CD4-positive, CD25-positive, alpha-beta regulatory T cell (primary cell): ENCODE measurements around the gene BICC1. TPM values are rescaled to one million over a fixed set of nuclear protein-coding genes. Genes with fewer than 3 reads are reported as not detected.

Source experiments
- ATAC-seq, 2 donors: fragments of 150-1000 bp; cut with Tn5 transposase; one replicate each; pipeline ENCODE4 v1.10.0; 2021; ENCODE audit warnings: low read depth in 2 of 2, moderate number of reproducible peaks in 2 of 2, moderate library complexity in 1 of 2
- DNase-seq, 3 donors: peaks; one replicate each; pipeline versions ENCODE4 v3.0.0 to v3.0.0-alpha.2; 2012 to 2022; ENCODE audit warnings: mixed read lengths in 1 of 3
- H3K27ac ChIP-seq: one replicate; pipeline ENCODE4 v1.7.0; 2013; ENCODE audit warnings: mild to moderate bottlenecking, low read length; ENCODE audit not compliant: insufficient read depth, poor library complexity, severe bottlenecking
- H3K27me3 ChIP-seq: one replicate; pipeline ENCODE4 v1.7.0; 2013; ENCODE audit warnings: low read length; ENCODE audit not compliant: control insufficient read depth, insufficient read depth
- H3K36me3 ChIP-seq: one replicate; pipeline ENCODE4 v1.7.0; 2013; ENCODE audit warnings: mild to moderate bottlenecking, low read length, moderate library complexity; ENCODE audit not compliant: control insufficient read depth, insufficient read depth
- H3K4me1 ChIP-seq: 2 replicates; pipeline ENCODE4 v1.7.0; 2013; ENCODE audit warnings: mild to moderate bottlenecking, low read length; ENCODE audit not compliant: insufficient read depth, control insufficient read depth, poor library complexity, severe bottlenecking
- H3K4me3 ChIP-seq: one replicate; pipeline ENCODE4 v1.7.0; 2013; ENCODE audit warnings: low read depth, mild to moderate bottlenecking, low read length, moderate library complexity
- H3K9me3 ChIP-seq, 2 experiments: 1 replicate in 1 of 2; 2 replicates in 1 of 2; pipeline ENCODE4 v1.7.0; 2013; ENCODE audit warnings: low read length in 2 of 2, mild to moderate bottlenecking in 1 of 2, moderate library complexity in 1 of 2; ENCODE audit not compliant: control insufficient read depth in 2 of 2
- H3K27ac Mint-ChIP-seq, 3 donors: one replicate each; pipeline ENCODE4 v1.8.0; 2020 to 2022; ENCODE audit warnings: mild to moderate bottlenecking in 3 of 3, mixed read lengths in 3 of 3, moderate library complexity in 2 of 3
- H3K27me3 Mint-ChIP-seq: one replicate; pipeline ENCODE4 v1.8.0; 2022; ENCODE audit warnings: mild to moderate bottlenecking, mixed read lengths
- H3K36me3 Mint-ChIP-seq: one replicate; pipeline ENCODE4 v1.8.0; 2020; ENCODE audit warnings: mixed read lengths
- H3K4me1 Mint-ChIP-seq, 4 donors: one replicate each; pipeline ENCODE4 v1.8.0; 2020 to 2022; ENCODE audit warnings: mixed read lengths in 4 of 4, mild to moderate bottlenecking in 1 of 4
- H3K4me3 Mint-ChIP-seq, 4 donors: one replicate each; pipeline ENCODE4 v1.8.0; 2020 to 2022; ENCODE audit warnings: mild to moderate bottlenecking in 4 of 4, mixed read lengths in 4 of 4, moderate library complexity in 3 of 4
- H3K9me3 Mint-ChIP-seq, 7 donors: one replicate each; pipeline ENCODE4 v1.8.0; 2020 to 2022; ENCODE audit warnings: mixed read lengths in 7 of 7, mild to moderate bottlenecking in 3 of 7, moderate library complexity in 2 of 7
- polyA plus RNA-seq, 4 donors: library from polyadenylated mRNA; unstranded; fragments of 300-500 nt; fragmentation: Illumina TruSeq; gene quantifications; one replicate each; pipeline ENCODE4 v1.2.3, GENCODE V29; 2021
- total RNA-seq: library from RNA; stranded (reverse); gene quantifications from one replicate; pipeline ENCODE4 v1.2.3, GENCODE V29; 2022

Gene BICC1
- total and polyA plus RNA-seq, 5 donors from 2014 or later, result 0.20 TPM; not detected in 4

DNA sequence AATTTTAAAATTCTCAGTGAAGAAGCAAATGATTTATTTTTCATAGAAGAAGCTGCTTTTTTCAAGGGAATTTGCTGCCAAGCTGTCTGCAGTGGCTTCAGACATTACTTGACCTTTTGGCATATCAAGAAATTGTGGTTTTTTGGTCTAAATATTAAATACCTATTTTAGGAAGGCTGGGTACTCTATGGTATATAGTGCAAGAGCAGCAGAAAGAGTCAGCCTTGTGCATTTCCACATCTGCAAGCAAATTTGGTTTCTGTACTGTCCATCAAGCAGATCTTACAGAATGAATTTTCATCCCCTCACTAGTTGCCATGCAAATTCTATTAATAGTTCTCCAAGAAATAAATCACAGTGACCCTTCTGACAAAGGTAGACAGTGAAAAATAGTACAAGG, 222.0 kb downstream of the BICC1 start:
- H3K4me3 Mint-ChIP-seq, result no peak overlapping the region
- Histone ChIP-seq H3K27me3 (no peaks in the 10 kb centered on the region), H3K4me3 (no peak overlapping the region), H3K27ac (no peak overlapping the region), H3K9me3 (no peaks in the 10 kb centered on the region), H3K36me3 (no peaks in the 10 kb centered on the region), H3K4me1 (no peaks in the 10 kb centered on the region)
- DNase-seq, result no peak
- peaks cover 0 to 18% (median 5%) of the 10 kb centered on the region in 7 donors for H3K9me3 Mint-ChIP-seq
- no peak for ATAC-seq
- H3K36me3 Mint-ChIP-seq, result no peaks in the 10 kb centered on the region
- H3K27ac Mint-ChIP-seq, result no peak overlapping the region
- H3K4me1 Mint-ChIP-seq, result no peaks in the 10 kb centered on the region
- H3K27me3 Mint-ChIP-seq, result peaks cover 7% of the 10 kb centered on the region

DNA sequence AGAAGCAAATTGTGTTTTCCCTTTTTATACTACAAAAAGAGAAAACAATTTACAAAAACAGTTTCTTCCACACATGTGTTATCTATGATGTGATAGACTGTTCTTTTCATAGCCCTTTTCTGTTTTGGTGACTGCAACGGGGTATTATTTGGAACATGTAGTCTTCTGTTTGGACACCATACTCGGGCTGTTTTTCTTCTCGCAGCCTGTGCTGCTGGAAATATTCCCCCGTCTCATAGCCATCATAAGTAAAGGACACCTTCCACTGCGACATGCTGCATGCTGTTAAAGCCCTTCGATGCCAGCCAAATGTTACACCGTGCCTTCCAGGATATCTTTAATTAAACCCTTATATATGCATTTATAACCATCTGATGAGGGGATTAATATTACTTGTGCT, 222.4 kb downstream of the BICC1 start:
- H3K4me3 ChIP-seq, result no peak overlapping the region
- no peak overlapping the region for H3K27ac ChIP-seq
- no peaks in the 10 kb centered on the region for H3K4me1 ChIP-seq
- no peak overlapping the region for H3K4me3 Mint-ChIP-seq
- DNase-seq, result no peak
- peaks cover 7% of the 10 kb centered on the region for H3K27me3 Mint-ChIP-seq
- no peak overlapping the region for H3K27ac Mint-ChIP-seq
- H3K9me3 Mint-ChIP-seq, result peaks cover 0 to 15% (median 5%) of the 10 kb centered on the region in 7 donors
- H3K27me3 ChIP-seq, result no peaks in the 10 kb centered on the region
- no peaks in the 10 kb centered on the region for H3K4me1 Mint-ChIP-seq
- no peaks in the 10 kb centered on the region for H3K36me3 Mint-ChIP-seq
- ATAC-seq, result no peak
- H3K36me3 ChIP-seq, result no peaks in the 10 kb centered on the region
- no peaks in the 10 kb centered on the region for H3K9me3 ChIP-seq

DNA sequence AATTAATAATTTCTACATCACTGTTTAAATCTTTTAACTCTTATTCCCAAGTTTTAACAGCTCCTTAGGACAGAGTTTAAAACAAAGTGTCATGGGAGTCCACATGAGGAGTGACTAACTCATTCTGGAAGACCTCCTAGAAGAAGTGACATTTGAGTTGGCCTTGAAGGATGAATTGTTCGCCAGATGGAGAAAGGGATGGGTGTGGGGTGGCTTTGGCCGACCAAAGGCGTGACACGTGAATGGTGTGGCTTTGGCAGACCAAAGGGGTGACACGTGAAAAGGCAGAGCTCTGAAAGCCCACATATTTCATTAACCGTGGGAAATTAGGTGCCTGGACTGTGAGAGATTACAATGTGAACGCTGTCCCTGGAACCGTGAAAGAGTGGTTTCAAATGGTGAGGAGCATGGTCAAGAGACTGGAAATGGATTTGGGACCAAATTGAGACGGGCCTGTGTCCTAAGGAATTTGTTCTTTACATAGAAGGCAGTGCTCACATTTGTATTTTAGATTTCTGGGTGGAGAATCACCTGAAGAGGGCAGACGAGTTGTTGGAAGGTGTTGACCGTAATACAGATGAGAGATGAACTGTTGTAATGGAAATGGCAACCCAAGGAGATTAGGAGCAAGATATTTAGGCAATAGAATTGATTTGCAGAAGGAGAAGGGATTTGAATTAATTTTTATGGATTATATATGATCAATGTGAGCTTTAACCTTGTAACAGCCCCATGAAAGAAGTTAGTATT, 228.1 kb downstream of the BICC1 start:
- H3K9me3 Mint-ChIP-seq, result peaks cover 0 to 8% (median 2%) of the 10 kb centered on the region in 7 donors
- no peaks in the 10 kb centered on the region for H3K4me1 Mint-ChIP-seq
- H3K27ac ChIP-seq, result no peak overlapping the region
- ATAC-seq (no peak), DNase-seq (no peak)
- H3K27me3 Mint-ChIP-seq, result peaks cover 3% of the 10 kb centered on the region
- H3K4me3 Mint-ChIP-seq, result no peak overlapping the region
- H3K36me3 Mint-ChIP-seq, result no peaks in the 10 kb centered on the region
- no peak overlapping the region for H3K27ac Mint-ChIP-seq
- no peaks in the 10 kb centered on the region for H3K4me1 ChIP-seq
- no peaks in the 10 kb centered on the region for H3K27me3 ChIP-seq
- no peaks in the 10 kb centered on the region for H3K36me3 ChIP-seq
- no peaks in the 10 kb centered on the region for H3K9me3 ChIP-seq
- no peak overlapping the region for H3K4me3 ChIP-seq

DNA sequence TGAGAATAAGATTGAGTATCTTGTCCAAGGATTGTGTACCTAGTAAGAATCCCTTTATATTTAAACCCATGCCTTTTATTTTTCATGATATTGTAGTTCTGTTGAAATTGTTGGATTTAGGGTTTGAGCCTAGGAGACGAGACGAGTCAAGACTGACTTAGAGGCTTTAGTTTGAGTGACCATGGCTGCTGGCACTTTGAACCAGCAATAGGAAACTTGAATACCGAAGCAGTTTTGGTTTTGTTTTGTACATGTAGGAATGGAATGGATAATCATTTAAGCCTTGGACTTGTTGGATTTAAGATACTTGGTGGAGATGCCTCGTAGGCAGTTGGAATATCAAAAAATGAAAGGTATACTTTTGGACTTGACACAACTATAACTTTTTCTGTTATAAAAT, 229.0 kb downstream of the BICC1 start:
- no peaks in the 10 kb centered on the region for H3K4me1 Mint-ChIP-seq
- Histone ChIP-seq H3K36me3 (no peaks in the 10 kb centered on the region), H3K9me3 (no peaks in the 10 kb centered on the region), H3K4me1 (no peaks in the 10 kb centered on the region), H3K4me3 (no peak overlapping the region), H3K27me3 (no peaks in the 10 kb centered on the region), H3K27ac (no peak overlapping the region)
- no peak for DNase-seq
- no peak overlapping the region for H3K27ac Mint-ChIP-seq
- H3K9me3 Mint-ChIP-seq, result peaks cover 0 to 8% (median 2%) of the 10 kb centered on the region in 7 donors
- no peak for ATAC-seq
- H3K4me3 Mint-ChIP-seq, result no peak overlapping the region
- H3K27me3 Mint-ChIP-seq, result peaks cover 4% of the 10 kb centered on the region
- H3K36me3 Mint-ChIP-seq, result no peaks in the 10 kb centered on the region

DNA sequence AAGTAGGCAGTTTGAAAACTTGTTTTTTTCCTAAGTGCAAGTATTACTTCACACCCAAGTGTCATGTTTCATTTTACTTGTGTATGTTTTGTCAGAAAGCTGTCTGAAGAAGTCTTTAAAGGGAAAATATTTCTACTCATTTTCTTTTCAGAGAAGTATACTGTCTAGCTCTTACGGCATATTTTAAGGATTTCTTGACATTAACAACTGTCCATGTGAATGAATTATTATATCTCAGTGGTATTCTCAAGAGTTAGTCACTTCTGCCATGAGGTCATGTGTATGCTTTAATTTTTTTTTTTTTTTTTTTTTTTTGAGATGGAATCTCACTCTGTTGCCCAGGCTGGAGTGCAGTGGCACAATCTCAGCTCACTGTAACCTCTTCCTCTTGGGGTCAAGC, 229.5 kb downstream of the BICC1 start:
- H3K27ac ChIP-seq, result no peak overlapping the region
- no peaks in the 10 kb centered on the region for H3K4me1 Mint-ChIP-seq
- DNase-seq (no peak), ATAC-seq (no peak)
- no peaks in the 10 kb centered on the region for H3K27me3 ChIP-seq
- H3K9me3 Mint-ChIP-seq, result peaks cover 0 to 7% (median 2%) of the 10 kb centered on the region in 7 donors
- no peaks in the 10 kb centered on the region for H3K36me3 ChIP-seq
- no peak overlapping the region for H3K27ac Mint-ChIP-seq
- no peak overlapping the region for H3K4me3 ChIP-seq
- H3K36me3 Mint-ChIP-seq, result no peaks in the 10 kb centered on the region
- H3K9me3 ChIP-seq, result no peaks in the 10 kb centered on the region
- no peak overlapping the region for H3K4me3 Mint-ChIP-seq
- H3K27me3 Mint-ChIP-seq, result peaks cover 4% of the 10 kb centered on the region
- H3K4me1 ChIP-seq, result no peaks in the 10 kb centered on the region

DNA sequence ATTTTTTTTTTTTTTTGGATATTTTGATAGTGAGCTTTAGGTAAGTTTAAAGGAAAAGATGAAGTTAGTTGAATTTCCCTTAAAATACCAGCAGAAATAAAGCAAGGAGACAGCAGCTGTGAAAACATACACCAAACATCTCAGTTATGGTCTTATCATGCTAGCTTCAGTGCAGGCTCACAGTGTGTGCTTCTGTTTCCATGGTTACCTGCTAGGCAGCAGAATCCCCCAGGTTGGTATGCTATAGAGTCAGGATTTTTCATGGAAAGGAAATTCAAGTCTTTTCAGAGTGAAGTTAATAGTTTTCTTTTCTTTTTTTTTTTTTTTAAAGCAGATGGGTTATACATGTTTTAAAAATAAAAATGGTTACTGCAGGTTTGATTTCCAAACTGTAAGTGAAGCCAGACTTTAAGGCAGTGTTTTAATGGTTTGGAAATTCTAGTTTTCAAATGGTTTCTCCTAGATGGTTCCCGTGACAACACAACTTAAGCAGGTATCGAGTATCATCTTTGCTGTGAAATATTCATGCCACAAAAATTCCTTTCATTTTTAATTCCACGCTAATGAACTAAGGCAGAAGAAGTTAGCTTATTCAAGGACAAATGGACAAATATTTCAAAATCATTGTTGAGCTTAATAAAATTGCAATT, 230.9 kb downstream of the BICC1 start:
- Mint-ChIP-seq H3K36me3 (no peaks in the 10 kb centered on the region), H3K27ac (no peak overlapping the region), H3K27me3 (peaks cover 4% of the 10 kb centered on the region), H3K4me3 (no peak overlapping the region), H3K9me3 (peaks cover 0 to 5% (median 0%) of the 10 kb centered on the region in 7 donors), H3K4me1 (no peaks in the 10 kb centered on the region)
- Histone ChIP-seq H3K36me3 (no peaks in the 10 kb centered on the region), H3K27me3 (no peaks in the 10 kb centered on the region), H3K4me1 (no peaks in the 10 kb centered on the region), H3K9me3 (no peaks in the 10 kb centered on the region), H3K4me3 (no peak overlapping the region), H3K27ac (no peak overlapping the region)
- ATAC-seq (no peak), DNase-seq (no peak)

DNA sequence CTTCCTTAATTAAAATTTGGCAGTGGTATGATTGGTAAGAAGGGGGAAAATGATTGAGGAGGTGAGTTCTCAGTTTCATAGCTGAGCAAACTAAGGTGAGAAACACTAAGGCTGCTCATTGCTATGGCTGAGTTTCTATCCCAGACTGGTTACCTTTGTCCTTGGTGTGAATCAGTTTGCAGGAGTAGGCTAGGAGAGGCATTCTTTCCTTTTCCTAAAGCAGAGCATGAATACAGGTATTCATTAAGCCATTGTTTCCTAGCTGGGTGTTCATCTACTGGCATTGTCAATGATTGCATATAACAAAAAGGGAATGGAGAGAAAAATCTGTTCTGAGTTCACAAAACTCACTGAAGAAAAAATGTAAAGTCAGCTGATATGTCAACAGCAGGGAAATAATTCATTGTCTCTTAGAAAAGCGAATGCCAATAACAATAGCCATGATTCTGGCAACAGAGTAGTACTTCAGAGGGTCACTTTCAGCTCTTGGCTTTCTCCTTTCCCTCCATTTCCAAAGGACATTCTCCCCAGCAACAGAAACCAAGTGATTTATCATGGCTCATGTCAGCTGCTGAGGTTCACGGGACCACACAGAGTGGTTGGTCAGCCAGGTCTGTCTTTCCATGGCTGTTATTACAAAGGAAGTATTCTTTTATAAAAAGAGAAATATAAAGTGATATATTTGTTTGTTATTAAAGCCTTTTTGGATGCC, 234.0 kb downstream of the BICC1 start:
- no peak overlapping the region for H3K27ac ChIP-seq
- H3K4me1 ChIP-seq, result no peaks in the 10 kb centered on the region
- H3K4me3 ChIP-seq, result no peak overlapping the region
- H3K9me3 Mint-ChIP-seq, result peaks cover 0 to 1% (median 0%) of the 10 kb centered on the region in 7 donors
- peaks cover 4% of the 10 kb centered on the region for H3K27me3 Mint-ChIP-seq
- H3K36me3 Mint-ChIP-seq, result no peaks in the 10 kb centered on the region
- no peak overlapping the region for H3K4me3 Mint-ChIP-seq
- DNase-seq, result no peak
- no peak overlapping the region for H3K27ac Mint-ChIP-seq
- H3K36me3 ChIP-seq, result no peaks in the 10 kb centered on the region
- H3K9me3 ChIP-seq, result no peaks in the 10 kb centered on the region
- no peak for ATAC-seq
- no peaks in the 10 kb centered on the region for H3K4me1 Mint-ChIP-seq
- no peaks in the 10 kb centered on the region for H3K27me3 ChIP-seq
